ENCODE data around the gene LRFN4. TPM values are rescaled to one million over a fixed set of nuclear protein-coding genes. Genes with fewer than 3 reads are reported as not detected.

Gene LRFN4
- 53.6 to 81.7 TPM (median 67.6 TPM) in 5 replicates for total RNA-seq (2022; extraction: Qiagen RNA extraction; ENCODE audit: low read depth)

GRCh38 chr11:66856496-66857233 lies at the start of gene LRFN4:
Gene LRFN4, plus strand, starts transcription at chr11:66857064. Its CDS starts 681 bp downstream, at chr11:66857745.

GRCh38 chr11:66842896-66843775 lies 13.7 kb upstream of the LRFN4 start, which contains the start of gene RCE1:
Gene RCE1, plus strand, starts transcription at chr11:66843441. Its CDS starts 15 bp downstream, at chr11:66843456.

Other genes with a start within 250 kb of the LRFN4 start
- gene RBM14, start 240.4 kb upstream of the LRFN4 start, total RNA-seq (2022; extraction: Qiagen RNA extraction; ENCODE audit: low read depth): 66.4 to 87.4 TPM (median 70.9 TPM) in 5 replicates
- 133 to 153 TPM (median 138 TPM) in 5 replicates for gene RBM4, start 218.4 kb upstream of the LRFN4 start, total RNA-seq (2022; extraction: Qiagen RNA extraction; ENCODE audit: low read depth)
- 17.6 to 24.0 TPM (median 22.7 TPM) in 5 replicates for gene RBM4B, start 179.2 kb upstream of the LRFN4 start, total RNA-seq (2022; extraction: Qiagen RNA extraction; ENCODE audit: low read depth)
- 8.2 to 13.2 TPM (median 9.9 TPM) in 5 replicates for gene SPTBN2, start 127.8 kb upstream of the LRFN4 start, total RNA-seq (2022; extraction: Qiagen RNA extraction; ENCODE audit: low read depth)
- 31.9 to 50.1 TPM (median 41.4 TPM) in 5 replicates for gene RCE1, start 13.6 kb upstream of the LRFN4 start, total RNA-seq (2022; extraction: Qiagen RNA extraction; ENCODE audit: low read depth)
- gene PC, start 101.3 kb downstream of the LRFN4 start, total RNA-seq (2022; extraction: Qiagen RNA extraction; ENCODE audit: low read depth): 27.2 to 35.0 TPM (median 31.3 TPM) in 5 replicates
- 28.5 to 55.5 TPM (median 43.6 TPM) in 5 replicates for gene C11orf86, start 118.2 kb downstream of the LRFN4 start, total RNA-seq (2022; extraction: Qiagen RNA extraction; ENCODE audit: low read depth)
- 9.6 to 12.7 TPM (median 11.4 TPM) in 5 replicates for gene SYT12, start 166.1 kb downstream of the LRFN4 start, total RNA-seq (2022; extraction: Qiagen RNA extraction; ENCODE audit: low read depth)
- 32.0 to 43.4 TPM (median 40.4 TPM) in 5 replicates for gene RHOD, start 199.8 kb downstream of the LRFN4 start, total RNA-seq (2022; extraction: Qiagen RNA extraction; ENCODE audit: low read depth)

All from A549 treated with DMSO at 1 μM for 4 hours (cell line).